GM10266 (cell line): ENCODE results near the gene LRRC8B.
"Not testable (repeated sequence)": the region's sequence is repeated elsewhere in the genome, so short reads cannot be mapped to it uniquely, and the experiment has no call there.

Experiments used
- DNase-seq: peaks from one replicate; pipeline ENCODE4 v3.0.0; 2012; ENCODE audit errors: extremely low spot score
- TF ChIP-seq, protein P1 (sequence below): IDR thresholded peaks from 2 replicates; pipeline ENCODE4 v1.5.1; 2012; ENCODE audit warnings: mild to moderate bottlenecking, low read depth; ENCODE audit not compliant: control insufficient read depth, insufficient read depth; ENCODE audit errors: missing control alignments

Gene LRRC8B

DNA sequence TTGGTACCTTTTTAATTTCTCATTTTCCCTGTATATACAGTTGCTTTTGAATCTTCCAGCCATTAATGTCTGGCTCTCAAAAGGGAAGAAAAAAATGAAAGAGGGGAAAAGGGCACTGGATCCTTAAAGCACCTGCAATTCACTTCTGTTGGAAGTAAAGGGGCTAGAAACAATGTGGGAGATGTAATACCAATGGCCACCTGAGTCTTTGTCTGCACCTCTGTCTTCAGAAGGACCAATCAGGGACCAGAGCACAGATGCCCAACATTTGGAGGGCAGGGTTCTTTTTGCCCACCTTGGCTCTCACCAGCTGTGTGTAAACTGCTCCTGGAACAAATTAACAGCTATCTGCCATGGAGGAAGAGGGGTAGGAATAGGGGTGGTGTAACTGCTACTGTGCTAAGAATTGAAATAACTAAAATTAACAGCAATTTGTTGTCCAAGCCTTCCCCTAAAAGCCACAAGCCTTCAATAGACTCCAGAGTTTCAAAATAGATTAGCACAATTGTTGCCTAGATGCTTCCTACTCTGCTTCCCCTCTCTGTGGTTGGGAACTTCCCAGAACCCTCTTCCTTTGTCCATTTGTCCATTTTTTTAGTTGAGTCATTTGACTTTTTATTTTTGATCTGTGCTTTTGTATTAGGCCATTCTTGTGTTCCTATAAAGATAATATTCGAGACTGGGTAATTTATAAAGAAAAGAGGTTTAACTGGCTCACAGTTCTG, 11.5 kb upstream of the LRRC8B start:
- no peak for DNase-seq
- TF ChIP-seq, protein P1, sequence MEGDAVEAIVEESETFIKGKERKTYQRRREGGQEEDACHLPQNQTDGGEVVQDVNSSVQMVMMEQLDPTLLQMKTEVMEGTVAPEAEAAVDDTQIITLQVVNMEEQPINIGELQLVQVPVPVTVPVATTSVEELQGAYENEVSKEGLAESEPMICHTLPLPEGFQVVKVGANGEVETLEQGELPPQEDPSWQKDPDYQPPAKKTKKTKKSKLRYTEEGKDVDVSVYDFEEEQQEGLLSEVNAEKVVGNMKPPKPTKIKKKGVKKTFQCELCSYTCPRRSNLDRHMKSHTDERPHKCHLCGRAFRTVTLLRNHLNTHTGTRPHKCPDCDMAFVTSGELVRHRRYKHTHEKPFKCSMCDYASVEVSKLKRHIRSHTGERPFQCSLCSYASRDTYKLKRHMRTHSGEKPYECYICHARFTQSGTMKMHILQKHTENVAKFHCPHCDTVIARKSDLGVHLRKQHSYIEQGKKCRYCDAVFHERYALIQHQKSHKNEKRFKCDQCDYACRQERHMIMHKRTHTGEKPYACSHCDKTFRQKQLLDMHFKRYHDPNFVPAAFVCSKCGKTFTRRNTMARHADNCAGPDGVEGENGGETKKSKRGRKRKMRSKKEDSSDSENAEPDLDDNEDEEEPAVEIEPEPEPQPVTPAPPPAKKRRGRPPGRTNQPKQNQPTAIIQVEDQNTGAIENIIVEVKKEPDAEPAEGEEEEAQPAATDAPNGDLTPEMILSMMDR = no peak

DNA sequence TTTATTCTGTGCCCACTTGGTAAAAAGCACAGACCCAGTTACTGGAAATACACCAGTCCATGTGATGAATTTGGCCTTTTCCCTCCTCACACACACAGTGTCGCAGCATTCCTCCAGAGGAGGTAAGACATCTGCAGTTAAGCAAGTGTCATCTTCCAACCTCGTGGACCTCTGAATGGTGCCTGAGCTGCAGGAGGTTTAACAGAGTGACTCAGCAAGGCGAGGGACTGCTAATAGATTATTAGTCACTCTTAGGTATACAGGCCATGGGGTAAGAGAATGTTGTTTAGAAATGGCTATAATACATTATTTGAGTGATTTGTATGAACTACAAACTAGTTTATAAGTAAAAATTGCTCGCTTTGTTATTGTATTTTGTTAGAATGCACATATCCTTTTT, 8.6 kb upstream of the LRRC8B start:
- TF ChIP-seq, protein P1 = no peak
- DNase-seq = no peak

DNA sequence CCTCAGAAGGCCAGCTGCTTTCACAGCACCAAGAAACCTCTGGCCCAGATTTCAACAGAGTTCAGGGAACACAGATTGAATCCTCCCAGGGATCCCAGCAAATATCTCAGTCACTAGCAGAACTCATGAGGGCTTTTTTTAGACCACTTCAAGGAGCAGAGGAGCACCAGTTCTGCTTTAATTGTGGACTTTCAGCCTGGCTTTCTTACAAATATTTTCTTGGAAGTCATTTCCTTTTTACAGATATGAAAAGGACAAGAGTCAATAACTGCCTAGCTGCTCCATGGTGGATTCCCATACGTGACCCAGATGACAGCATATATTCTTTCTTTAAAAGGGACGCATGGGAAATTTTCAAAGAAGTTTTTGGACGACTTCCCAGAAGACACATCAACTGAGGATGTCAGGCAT, 6.4 kb upstream of the LRRC8B start:
- DNase-seq = no peak
- TF ChIP-seq, protein P1 = no peak

DNA sequence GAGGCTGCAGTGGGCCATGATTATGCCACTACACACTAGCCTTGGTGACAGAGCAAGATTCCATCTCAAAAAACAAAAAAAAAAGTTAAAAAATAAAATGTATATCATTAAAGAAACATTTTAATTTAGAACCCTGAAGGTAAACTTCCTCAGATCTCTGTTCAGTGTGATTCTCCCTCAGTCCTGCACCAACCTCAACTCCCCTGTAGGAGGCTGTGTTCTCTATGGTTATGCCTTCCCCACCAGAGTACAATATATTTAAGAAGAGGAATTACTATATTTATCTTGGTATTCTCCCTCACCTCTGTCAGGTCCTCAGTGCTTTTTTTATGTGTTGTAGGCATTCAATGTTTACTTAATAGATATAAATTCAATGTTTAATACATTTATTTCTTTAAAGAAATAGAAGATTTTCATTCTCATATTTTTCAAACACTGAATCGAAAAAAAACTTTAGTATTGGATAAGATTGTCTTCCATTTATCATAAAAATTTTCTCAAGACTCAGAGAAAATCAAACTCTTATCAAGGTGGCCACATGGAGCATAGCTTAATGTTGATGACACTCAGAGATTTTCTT, 4.8 kb upstream of the LRRC8B start:
- peak; percentile 71 for DNase-seq
- TF ChIP-seq, protein P1 = peak; percentile 66

DNA sequence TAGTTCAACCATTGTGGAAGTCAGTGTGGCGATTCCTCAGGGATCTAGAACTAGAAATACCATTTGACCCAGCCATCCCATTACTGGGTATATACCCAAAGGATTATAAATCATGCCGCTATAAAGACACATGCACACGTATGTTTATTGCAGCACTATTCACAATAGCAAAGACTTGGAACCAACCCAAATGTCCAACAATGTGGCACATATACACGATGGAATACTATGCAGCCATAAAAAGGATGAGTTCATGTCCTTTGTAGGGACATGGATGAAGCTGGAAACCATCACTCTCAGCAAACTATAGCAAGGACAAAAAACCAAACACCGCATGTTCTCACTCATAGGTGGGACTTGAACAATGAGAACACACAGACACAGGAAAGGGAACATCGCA, 2.7 kb upstream of the LRRC8B start:
- DNase-seq = not testable (repeated sequence)

DNA sequence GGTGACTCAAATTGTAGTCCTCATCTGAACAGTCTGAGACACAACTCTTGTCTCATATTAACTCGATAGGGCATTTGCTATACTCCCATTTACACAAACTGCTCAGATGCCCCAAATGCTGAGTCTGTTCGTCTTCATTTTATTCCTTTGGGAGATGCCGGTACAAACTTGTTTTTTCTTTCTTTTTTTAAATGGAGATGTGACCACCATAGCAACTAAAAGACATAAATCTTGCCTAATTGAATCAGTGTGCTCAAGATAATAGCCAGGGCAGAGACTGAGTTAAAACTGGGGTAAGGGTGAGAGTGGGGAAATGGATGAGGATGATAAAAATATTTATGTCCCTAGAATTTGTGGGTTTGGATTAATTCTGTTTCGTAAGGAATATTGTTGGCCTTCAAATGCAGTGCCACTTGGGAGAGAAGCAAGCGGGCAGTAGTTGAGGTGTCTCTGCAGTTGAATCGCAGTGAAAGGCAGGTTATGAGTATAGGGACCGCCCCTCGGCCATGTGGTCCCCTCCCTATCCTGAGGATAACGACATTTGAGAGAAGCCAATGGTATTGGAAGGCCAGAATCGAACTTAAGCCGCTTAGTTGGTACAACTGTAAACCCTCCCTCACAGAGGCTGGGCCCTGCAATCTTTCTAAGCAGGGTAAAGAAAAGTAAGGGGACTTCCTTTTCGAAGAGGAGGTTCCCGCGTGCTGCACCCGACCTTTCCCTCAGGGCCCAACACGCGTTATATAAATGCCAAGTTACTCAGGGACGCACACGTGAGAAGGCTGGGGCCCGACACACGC, 859 bp upstream of the LRRC8B start:
- TF ChIP-seq, protein P1 = no peak
- DNase-seq = peak; percentile 59

DNA sequence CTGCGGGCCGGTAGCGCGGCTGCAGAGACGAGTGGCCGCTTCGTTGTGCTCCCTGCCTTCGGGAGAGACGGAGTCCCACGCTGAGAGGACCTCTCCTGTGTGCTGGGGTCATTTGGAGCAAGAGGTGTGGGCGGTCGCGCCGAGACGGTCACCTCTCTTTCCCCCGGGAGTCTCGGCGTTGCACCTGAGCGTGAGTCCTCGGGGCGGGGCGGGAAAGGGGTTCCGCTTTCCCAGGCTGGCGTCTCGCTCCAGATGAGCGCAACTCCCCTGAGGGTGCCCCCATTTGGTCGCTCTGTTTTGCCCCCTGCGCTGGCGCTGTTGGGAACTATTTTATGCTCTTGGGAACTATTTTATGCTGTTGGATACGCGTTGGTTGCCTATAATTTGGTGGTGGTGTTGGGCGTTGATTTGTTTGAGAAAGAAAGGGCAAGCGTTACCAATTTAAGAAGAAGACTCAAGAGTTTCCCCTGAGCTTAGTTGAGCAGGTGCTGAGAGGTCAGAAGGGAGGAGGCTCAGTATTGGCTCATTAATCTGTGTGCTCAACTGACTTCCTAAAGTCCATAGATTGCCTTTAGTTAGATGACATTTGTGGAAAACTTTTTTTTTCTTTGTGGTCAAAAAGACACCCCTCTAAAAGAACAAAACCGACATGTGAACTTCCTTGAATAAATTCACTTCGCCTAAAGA, 683 bp downstream of the LRRC8B start:
- DNase-seq = peak; percentile 59
- TF ChIP-seq, protein P1 = no peak
